Measurements from ENCODE around the gene TMEM203.

TMEM203 gene

DNA sequence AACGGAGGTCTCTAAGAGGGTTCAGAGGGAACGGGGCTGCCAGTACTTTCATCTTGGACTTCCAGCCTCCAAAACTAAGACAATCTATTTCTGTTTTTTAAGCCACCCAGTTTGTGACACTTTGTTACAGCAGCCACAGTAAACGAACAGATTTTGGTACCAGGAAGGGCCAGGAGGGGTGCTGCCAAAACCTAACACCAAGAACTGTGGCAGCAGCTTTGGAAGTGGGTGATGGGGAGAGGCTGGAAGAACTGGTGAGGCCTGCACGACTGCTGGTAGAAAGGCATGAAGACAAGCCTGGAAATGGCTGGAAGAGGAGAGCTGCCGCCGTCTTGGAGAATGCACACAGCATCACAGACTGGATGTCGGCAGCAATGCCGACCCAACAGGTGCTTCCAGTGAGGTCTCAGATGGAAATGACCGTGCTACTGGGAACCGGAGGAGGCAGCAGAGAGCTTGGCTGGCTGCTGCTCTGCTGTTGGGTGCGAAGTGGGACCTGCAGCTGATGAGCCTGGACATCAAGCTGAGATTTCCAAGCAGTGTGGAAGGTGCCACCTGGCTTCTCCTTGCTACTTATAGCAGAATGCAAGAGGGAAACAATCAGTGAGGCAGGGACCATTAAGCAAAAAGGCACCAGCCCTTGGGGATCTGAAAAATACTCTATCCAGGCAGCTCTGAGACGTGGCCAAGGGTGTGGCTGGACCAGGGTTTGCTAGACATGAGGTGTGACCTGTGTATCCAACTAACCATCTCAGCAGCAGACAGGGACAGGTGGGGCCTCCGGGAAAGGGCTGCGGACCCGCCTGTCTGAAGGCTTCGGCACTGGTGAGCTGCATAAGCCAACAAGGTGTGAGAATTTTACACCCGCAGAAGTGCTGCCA is 28.9 kb downstream of the TMEM203 start:
- H3K4me3 ChIP-seq (ENCODE audit: low read depth, low read length) = no peak overlapping the region
- in situ Hi-C loops (cut with HindIII; ENCODE audit: low sequenced_read_pairs) = no loop called here
- DNase-seq (ENCODE audit: low read depth) = no peak
- TF ChIP-seq CTCF (IDR thresholded peaks at IDR 0.05; ENCODE audit: low read depth, low read length, missing control alignments) = peak; percentile 66

DNA sequence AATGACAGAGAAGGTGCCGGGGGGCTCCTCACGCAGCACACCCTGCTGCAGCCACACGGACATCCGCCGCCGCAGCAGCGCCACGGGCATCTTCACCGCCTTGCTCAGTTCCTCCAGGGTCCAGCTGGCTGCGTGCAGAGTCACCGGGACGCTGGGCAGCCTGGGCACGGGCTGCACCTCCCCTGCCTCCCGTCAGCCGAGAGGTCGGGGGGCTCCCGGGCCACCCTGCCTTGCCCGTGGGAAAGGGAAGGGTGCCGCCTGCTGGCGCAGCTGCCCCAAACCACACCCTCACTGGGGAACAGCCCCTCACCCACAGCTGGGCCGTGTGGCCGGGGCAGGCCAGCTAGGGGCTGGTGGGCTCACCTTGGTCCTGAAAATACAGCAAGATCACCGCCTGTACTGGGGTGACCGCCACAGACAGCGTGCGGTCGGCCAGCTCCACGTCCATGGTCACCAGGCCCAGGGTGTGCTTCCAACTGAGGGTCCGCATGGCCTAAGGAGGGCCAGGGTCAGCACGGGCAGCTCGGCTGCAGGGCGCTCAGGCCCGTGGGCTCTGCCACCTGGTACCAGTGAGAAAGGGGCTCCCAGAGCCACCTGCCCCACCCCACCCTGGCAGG is 30.0 kb downstream of the TMEM203 start:
- TF ChIP-seq CTCF (IDR thresholded peaks at IDR 0.05; ENCODE audit: low read depth, low read length, missing control alignments) = peak; percentile 20
- in situ Hi-C loops (cut with HindIII; ENCODE audit: low sequenced_read_pairs) = no loop called here
- no peak overlapping the region for H3K4me3 ChIP-seq (ENCODE audit: low read depth, low read length)
- no peak for DNase-seq (ENCODE audit: low read depth)

DNA sequence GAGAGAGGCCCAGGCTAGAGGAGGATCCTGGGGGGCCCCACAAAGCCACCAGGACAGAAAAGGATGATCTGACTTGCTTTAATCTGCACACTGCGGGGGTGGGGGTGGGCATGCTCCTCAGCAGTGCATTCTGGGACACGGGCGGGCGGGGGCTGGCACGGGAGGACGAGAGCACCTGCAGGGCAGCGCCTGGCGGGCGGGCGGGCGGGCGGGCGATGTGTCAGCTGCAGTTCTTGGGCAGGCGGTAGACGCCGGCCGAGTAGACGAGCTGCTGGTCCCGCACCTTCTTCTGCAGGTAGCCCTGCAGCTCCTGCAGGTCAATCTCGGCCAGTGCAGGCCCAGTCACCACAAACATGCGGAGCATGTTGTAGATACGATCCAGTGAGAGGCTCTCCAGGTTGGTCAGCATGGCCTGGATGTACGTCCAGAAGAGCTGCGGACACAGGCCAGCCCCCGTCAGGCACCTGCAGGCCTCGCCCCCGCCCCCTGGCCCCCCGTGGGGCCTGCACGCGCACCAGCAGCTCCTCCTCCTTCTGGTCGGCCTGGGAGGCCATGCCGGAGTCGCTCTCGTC is 30.6 kb downstream of the TMEM203 start:
- no peak for TF ChIP-seq CTCF (IDR thresholded peaks at IDR 0.05; ENCODE audit: low read depth, low read length, missing control alignments)
- no peak for DNase-seq (ENCODE audit: low read depth)
- in situ Hi-C loops (cut with HindIII; ENCODE audit: low sequenced_read_pairs) = no loop called here
- no peak overlapping the region for H3K4me3 ChIP-seq (ENCODE audit: low read depth, low read length)

DNA sequence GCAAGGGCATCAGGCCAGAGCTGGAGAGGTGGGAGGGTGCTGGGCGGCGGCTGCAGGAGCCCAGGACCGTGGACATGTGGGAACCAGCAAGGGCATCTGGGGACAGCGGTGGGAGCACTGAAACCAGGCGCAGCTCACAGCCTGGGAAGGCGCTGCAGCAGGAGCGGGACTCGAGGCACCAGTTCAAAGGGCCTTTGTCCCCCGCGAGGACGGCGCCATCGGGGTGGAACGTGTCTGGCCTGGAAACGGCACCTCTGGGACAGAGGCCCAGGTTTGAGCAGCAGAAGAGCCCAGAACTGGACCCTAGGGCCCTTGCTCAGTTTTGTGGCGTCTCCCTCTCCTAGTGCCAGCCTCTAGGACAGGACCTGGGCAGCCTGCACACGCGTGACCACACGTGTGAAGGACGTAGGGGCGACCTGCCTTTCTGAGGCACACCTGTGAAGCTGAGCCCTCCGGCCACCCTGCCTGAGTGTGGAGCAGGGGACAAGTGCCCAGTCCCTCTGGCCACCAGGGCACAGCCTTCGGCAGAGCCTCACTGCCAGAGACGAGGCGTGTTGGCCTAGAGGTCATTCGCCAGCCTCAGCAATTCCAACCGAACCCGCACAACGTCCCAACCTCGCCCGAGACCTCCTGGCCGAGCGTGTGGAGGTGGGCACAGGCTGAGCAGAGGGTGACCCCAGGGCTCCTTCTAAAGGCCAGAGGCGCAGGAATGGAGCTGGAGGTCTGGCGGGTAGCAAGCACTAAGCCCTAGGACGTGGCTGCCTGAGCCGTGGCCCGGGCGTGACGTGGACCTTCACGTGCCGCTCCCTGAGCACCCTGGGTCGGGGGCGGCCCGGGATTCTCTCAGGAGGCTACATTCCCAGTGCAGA is 31.4 kb downstream of the TMEM203 start:
- DNase-seq (ENCODE audit: low read depth) = no peak
- TF ChIP-seq CTCF (IDR thresholded peaks at IDR 0.05; ENCODE audit: low read depth, low read length, missing control alignments) = no peak
- in situ Hi-C loops (cut with HindIII; ENCODE audit: low sequenced_read_pairs) = no loop called here
- H3K4me3 ChIP-seq (ENCODE audit: low read depth, low read length) = no peak overlapping the region

DNA sequence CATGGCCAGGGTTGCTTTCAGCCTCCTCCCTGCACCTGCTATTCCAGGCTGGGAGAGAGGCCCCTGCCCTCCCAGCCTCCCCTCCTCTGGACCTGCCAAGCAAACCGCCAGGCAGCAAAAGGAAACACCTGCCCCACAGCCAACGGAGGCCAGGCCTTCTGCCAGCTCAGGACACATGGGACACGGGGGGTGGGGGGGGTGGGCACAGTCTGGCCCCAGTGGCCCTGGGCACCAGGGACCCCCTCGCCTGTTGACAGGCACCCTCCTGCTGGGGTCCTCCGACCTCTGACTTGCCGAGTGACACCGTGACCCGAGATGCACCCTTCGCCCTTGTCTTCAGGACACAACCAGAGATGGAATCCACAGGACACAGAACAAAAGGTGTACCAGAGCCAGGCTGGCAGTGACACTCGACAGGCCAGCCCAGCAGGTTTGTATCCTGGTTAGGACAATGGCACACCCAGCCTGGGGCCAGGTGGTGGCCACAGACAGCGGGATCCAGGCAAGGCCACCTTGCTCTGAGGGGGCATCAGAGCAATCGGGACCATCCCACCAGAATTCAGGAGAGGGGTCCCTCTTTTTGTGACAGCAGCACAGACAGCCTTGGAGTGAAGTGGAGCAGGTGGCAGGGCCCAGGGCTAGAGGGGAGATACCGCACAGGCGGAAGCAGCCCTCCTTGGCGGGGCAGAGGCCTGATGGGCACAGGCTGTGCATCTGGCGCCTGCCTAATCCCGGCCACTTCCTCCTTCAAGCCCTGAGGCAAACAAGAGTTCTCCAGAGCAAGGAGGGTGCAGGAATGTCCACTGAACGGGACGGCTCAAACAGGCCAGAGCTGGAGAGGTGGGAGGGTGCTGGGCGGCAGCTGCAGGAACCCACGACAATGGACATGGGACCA is 32.3 kb downstream of the TMEM203 start:
- in situ Hi-C loops (cut with HindIII; ENCODE audit: low sequenced_read_pairs) = no loop called here
- no peak for DNase-seq (ENCODE audit: low read depth)
- no peak overlapping the region for H3K4me3 ChIP-seq (ENCODE audit: low read depth, low read length)
- TF ChIP-seq CTCF (IDR thresholded peaks at IDR 0.05; ENCODE audit: low read depth, low read length, missing control alignments) = no peak

Data from astrocyte of the cerebellum (primary cell).